Lower leg skin (tissue), 4 donors: ENCODE data around the gene NINL. TPM values are rescaled to one million over a fixed set of nuclear protein-coding genes. Genes with fewer than 3 reads are reported as not detected.
"Not testable (repeated sequence)": the region's sequence is repeated elsewhere in the genome, so short reads cannot be mapped to it uniquely, and the experiment has no call there.

ENCODE experiments used
- DNase-seq, 2 donors: peaks; one replicate each; pipeline ENCODE4 v3.0.0-alpha.2; 2019; ENCODE audit warnings: low spot score in 2 of 2
- H3K4me3 ChIP-seq: fragments of 200-600 bp; sonication (generic); 2 replicates; pipeline ENCODE4 v1.5.1; 2017; ENCODE audit warnings: mild to moderate bottlenecking, low read depth; ENCODE audit not compliant: poor library complexity, severe bottlenecking
- CTCF ChIP-seq, 3 donors: fragments of 450-650 bp; IDR thresholded peaks; one replicate each; pipeline ENCODE4 v1.5.1; 2016; ENCODE audit warnings: antibody characterized with exemption in 3 of 3, mild to moderate bottlenecking in 3 of 3, moderate library complexity in 2 of 3
- POLR2A ChIP-seq, 2 donors: fragments of 450-650 bp; IDR thresholded peaks; one replicate each; pipeline ENCODE4 v1.6.1; 2016 to 2017; ENCODE audit warnings: antibody characterized with exemption in 2 of 2, mild to moderate bottlenecking in 1 of 2, moderate library complexity in 1 of 2
- WGBS, 2 donors: methylation state at CpG; one replicate each; pipeline ENCODE4 v1.1.5; 2018; 5-methylcytosine and 5-hydroxymethylcytosine counted together
- intact Hi-C: fragments of 100-400 bp; cut with DNase I; formaldehyde crosslinking; loops from one replicate; pipeline ENCODE4 v1.15.0; 2023; ENCODE audit warnings: low total_unique reads
- total RNA-seq, 4 donors: library from RNA; depleted of rRNA; stranded (reverse); fragments of >200 nt; gene quantifications; one replicate each; pipeline ENCODE4 v1.1.0, GENCODE V29; 2016

Gene NINL
- total RNA-seq, 4 donors from 2014 or later, result 2.1 to 4.7 (median 3.7) TPM

- intact Hi-C loops, result no loop called here
- no peak overlapping the region for H3K4me3 ChIP-seq
- WGBS, 2 donors, result 79 to 82% methylated on average over 5 of the region's 5 CpGs
- TF ChIP-seq POLR2A (IDR thresholded peaks at IDR 0.05) (no peak), CTCF (IDR thresholded peaks at IDR 0.05) (no peak)
- no peak for DNase-seq
These were observed 32.4 kb downstream of the NINL start for GRCh38 chr20:25552977-25553376.

DNA sequence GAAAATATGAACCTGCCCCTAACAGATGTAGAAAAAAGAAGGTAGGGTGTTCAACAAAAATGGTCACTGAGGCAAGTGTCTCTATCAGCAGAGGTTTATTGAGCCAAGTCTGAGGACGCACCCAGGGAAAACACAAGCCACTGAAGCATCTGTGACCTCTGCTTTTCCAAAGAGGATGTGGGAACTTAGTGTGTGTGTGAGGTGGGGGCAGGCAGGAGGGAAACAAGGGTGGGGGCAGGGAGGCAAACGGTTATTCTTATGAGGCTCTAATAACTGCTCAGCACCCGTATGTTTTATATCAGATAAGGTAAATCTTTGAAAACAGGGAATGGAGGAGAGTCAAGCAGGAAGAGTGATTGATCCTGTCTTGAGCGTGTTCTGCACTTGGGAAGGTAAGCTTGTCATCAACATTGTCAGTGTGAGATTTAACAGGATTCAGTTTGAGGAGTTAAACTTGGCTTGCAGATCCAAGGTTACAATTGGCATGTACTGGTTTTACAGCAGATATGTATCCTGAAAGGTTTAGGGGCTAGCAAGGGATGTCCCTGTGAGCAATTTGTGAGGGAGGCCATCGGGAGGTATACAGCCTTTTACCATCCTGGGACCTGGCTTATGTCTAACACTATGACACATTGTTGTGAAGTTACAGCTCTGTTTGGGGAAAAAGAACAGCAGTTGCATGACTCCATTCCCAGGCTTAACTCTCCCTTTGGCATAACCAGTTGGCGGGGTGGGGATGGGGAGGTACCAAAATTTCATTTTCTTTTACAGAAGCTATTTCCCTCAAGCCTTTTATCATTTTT, 33.7 kb downstream of the NINL start:
- 85 to 86% methylated on average over 6 of the region's 6 CpGs for WGBS, 2 donors

GRCh38 chr20:25550645-25551337, 34.5 kb downstream of the NINL start:
- WGBS, 2 donors, result 91 to 95% methylated on average over 7 of the region's 7 CpGs
- intact Hi-C loops, H3K4me3 ChIP-seq: not testable (repeated sequence)

More for the DNA sequence above, 33.7 kb downstream of the NINL start:
- TF ChIP-seq POLR2A (IDR thresholded peaks at IDR 0.05), result no peak
- no peak for TF ChIP-seq CTCF (IDR thresholded peaks at IDR 0.05)
- peak in 1 of 2 donors; percentile 26 for DNase-seq
- intact Hi-C loops, result no loop called here
- H3K4me3 ChIP-seq, result no peak overlapping the region

DNA sequence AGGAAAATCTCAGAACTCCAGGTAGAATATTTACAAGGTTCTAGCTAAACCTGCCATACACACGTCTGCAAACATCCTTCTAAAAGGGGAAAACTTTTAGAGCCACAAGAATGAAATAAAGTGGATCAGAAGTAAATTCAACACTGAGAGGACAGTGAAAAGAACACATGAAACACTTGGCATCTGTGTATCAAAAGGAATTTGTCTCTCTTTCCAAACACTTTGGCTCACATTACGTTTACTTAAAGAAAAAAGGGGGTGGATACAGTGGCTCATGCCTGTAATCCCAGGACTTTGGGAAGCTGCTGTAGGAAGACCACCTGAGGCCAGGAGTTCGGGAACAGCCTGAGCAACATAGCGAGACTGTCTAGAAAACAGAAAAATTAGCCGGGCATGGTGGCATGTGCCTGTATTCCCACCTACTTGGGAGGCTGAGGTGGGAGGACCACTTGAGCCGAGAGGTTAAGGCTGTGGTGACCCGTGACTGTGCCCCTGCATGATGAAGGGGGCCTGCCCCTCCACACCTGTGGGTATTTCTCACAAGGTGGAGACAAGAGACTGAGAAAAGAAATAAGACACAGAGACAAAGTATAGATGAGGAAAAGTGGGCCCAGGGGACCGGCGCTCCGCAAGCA, 35.4 kb downstream of the NINL start:
- intact Hi-C loops, result loop anchor here (10.0 kb wide), 1 partner anchor 45 kb away; no protein-coding TSS in a partner anchor
- no peak overlapping the region for H3K4me3 ChIP-seq
- TF ChIP-seq CTCF (IDR thresholded peaks at IDR 0.05) (no peak), POLR2A (IDR thresholded peaks at IDR 0.05) (no peak)
- no peak for DNase-seq
- WGBS, 2 donors, result 73 to 76% methylated on average over 10 of the region's 10 CpGs

More at GRCh38 chr20:25550645-25551337, 34.5 kb downstream of the NINL start:
- DNase-seq, result not testable (repeated sequence)

- no peak overlapping the region for H3K4me3 ChIP-seq
- DNase-seq, result peak in 1 of 2 donors; percentile 62
- WGBS, 2 donors, result 41 to 49% methylated on average over 14 to 15 of the region's 15 CpGs
- intact Hi-C loops, result loop anchor here (10.0 kb wide), 1 partner anchor 46 kb away; no protein-coding TSS in a partner anchor
- TF ChIP-seq CTCF (IDR thresholded peaks at IDR 0.05), result no peak
- TF ChIP-seq POLR2A (IDR thresholded peaks at IDR 0.05), result no peak
These were observed 36.1 kb downstream of the NINL start for GRCh38 chr20:25549172-25549773.
